ENCODE results near the gene POC1A. TPM values are rescaled to one million over a fixed set of nuclear protein-coding genes. Genes with fewer than 3 reads are reported as not detected.

The POC1A gene
- total RNA-seq, 1 experiment from 2014 or later = 29.0 TPM

DNA sequence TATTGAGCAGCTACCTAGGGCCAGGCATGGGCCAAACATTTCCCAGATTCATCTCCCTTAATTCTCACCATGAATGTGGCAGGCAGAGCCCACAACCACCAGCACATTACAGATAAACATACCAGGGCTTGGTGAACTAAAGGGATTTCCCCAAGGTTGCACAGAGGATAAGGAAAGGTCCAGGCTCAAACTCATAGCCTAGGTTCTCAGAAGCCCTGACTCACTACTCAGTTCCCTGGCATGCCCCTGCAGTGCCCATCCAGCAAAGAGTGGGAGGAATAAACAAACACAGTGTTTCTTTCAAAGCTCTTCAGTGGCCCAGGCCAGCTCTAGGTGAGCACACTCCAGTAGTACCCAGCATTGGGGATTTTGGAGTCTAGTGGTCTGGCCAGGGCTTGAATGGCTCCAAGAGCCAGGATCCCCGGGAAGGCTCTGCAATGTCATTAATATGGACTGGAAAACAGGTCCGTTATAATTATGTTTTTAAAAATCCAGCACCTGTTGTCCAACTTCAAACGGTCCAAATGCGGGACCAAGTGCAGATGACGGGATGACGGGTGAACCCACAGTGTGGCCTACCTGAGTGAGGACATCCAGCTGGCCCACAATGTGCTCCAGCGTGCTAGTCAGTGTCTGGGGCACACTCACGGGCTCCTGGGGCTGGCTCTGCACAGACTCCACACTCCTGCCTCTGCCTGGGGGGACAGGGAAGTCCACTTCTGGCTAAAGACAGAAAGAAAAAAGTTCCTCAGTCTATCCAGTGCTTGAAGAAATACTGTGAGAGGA lies 58.0 kb downstream of the POC1A start:
- no peak overlapping the region for H3K56ac ChIP-seq (ENCODE audit: insufficient read length, low read depth, low read length)
- no peak overlapping the region for H2BK5ac ChIP-seq (ENCODE audit: insufficient read length, low read length)
- WGBS (ENCODE audit: extremely low coverage, insufficient read length, low lambda C conversion rate) = no CpG with 5 or more reads among the region's 8 CpGs
- no peak overlapping the region for H4K5ac ChIP-seq (ENCODE audit: insufficient read length, low read depth, low read length)
- no peak overlapping the region for H3K4me2 ChIP-seq (ENCODE audit: insufficient read depth, insufficient read length, low read length)
- H3K23ac ChIP-seq (ENCODE audit: insufficient read length, low read depth, low read length) = no peak overlapping the region
- H3K4ac ChIP-seq (ENCODE audit: low read depth, low read length) = no peak overlapping the region
- H3K9me3 ChIP-seq (ENCODE audit: control insufficient read depth, low read depth, low read length) = no peaks in the 10 kb centered on the region
- Mint-ChIP-seq H3K27ac (peak overlapping the region in 1 of 3 experiments; percentile 65; a peak in 2 of 7 replicates), H3K27me3 (ENCODE audit: low read depth) (no peaks in the 10 kb centered on the region), H3K4me3 (no peak overlapping the region), H3K9me3 (0 out of 5 replicates have a peak, but pooled peaks cover 0 to under 1% of the 10 kb centered on the region in 2 experiments), H3K36me3 (ENCODE audit: insufficient read depth in 1 of 3, low read depth in 3 of 3) (peaks cover 11 to 39% (median 34%) of the 10 kb centered on the region in 3 experiments; a peak in 6 of 7 replicates), H3K4me1 (peaks cover 6 to 7% of the 10 kb centered on the region in 2 experiments; a peak in 3 of 4 replicates)
- H3K27ac ChIP-seq (ENCODE audit: insufficient read length, low read depth, low read length) = no peak overlapping the region
- H2BK12ac ChIP-seq (ENCODE audit: insufficient read length, low read depth, low read length) = no peak overlapping the region
- no peaks in the 10 kb centered on the region for H3K79me1 ChIP-seq (ENCODE audit: insufficient read depth, low read depth, low read length, poor library complexity, severe bottlenecking)
- no peak overlapping the region for H2BK120ac ChIP-seq (ENCODE audit: low read depth, low read length, poor library complexity, severe bottlenecking)
- no peak overlapping the region for H3T11ph ChIP-seq (ENCODE audit: low read length)
- H3K27me3 ChIP-seq (ENCODE audit: insufficient read depth, low read length) = no peaks in the 10 kb centered on the region
- no peak overlapping the region for H2AK5ac ChIP-seq (ENCODE audit: insufficient read length, low read length)
- H3K4me1 ChIP-seq (ENCODE audit: insufficient read depth, low read length) = no peaks in the 10 kb centered on the region
- TF ChIP-seq, protein P1, sequence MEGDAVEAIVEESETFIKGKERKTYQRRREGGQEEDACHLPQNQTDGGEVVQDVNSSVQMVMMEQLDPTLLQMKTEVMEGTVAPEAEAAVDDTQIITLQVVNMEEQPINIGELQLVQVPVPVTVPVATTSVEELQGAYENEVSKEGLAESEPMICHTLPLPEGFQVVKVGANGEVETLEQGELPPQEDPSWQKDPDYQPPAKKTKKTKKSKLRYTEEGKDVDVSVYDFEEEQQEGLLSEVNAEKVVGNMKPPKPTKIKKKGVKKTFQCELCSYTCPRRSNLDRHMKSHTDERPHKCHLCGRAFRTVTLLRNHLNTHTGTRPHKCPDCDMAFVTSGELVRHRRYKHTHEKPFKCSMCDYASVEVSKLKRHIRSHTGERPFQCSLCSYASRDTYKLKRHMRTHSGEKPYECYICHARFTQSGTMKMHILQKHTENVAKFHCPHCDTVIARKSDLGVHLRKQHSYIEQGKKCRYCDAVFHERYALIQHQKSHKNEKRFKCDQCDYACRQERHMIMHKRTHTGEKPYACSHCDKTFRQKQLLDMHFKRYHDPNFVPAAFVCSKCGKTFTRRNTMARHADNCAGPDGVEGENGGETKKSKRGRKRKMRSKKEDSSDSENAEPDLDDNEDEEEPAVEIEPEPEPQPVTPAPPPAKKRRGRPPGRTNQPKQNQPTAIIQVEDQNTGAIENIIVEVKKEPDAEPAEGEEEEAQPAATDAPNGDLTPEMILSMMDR (conservative IDR thresholded peaks at IDR 0.05) = no peak
- no peak overlapping the region for H4K91ac ChIP-seq (ENCODE audit: insufficient read length, low read depth, low read length)
- no peaks in the 10 kb centered on the region for H4K20me1 ChIP-seq (ENCODE audit: control insufficient read depth, insufficient read depth, insufficient read length)
- no peak for DNase-seq
- H3K9ac ChIP-seq (ENCODE audit: extremely low read depth, insufficient read length, low read length) = no peak overlapping the region
- no peak overlapping the region for H2BK15ac ChIP-seq (ENCODE audit: low read depth, low read length)
- no peak overlapping the region for H2AFZ ChIP-seq (ENCODE audit: low read length)
- H3K79me2 ChIP-seq (ENCODE audit: insufficient read depth, low read length) = no peaks in the 10 kb centered on the region
- no peak overlapping the region for H2BK20ac ChIP-seq (ENCODE audit: low read depth, low read length, poor library complexity, severe bottlenecking)
- no peak overlapping the region for H3K14ac ChIP-seq (ENCODE audit: insufficient read depth, low read length)
- H4K8ac ChIP-seq (replicated peaks; ENCODE audit: insufficient read length, low read depth, low read length) = no peak overlapping the region
- H3K23me2 ChIP-seq (ENCODE audit: insufficient read length, low read depth, low read length, poor library complexity, severe bottlenecking) = no peaks in the 10 kb centered on the region
- no peak overlapping the region for H3K18ac ChIP-seq (ENCODE audit: insufficient read length, low read depth, low read length)

Measured in H9 (cell line).